Epithelial cell of esophagus (primary cell): ENCODE data around the gene R3HDM2.

Experiments
- DNase-seq: peaks from one replicate; pipeline ENCODE4 v3.0.0; 2010; ENCODE audit warnings: low read depth
- H3K4me3 ChIP-seq: 2 replicates; pipeline ENCODE4 v1.5.1; 2011; ENCODE audit warnings: mild to moderate bottlenecking, low read length, control low read depth
- TF ChIP-seq, protein P1 (sequence below): IDR thresholded peaks from 2 replicates; pipeline ENCODE4 v1.5.1; 2011; ENCODE audit warnings: low read depth, mild to moderate bottlenecking, low read length, control low read depth, inconsistent platforms; ENCODE audit not compliant: insufficient read depth; ENCODE audit errors: missing control alignments

Gene R3HDM2

GRCh38 chr12:57332646-57333312, 98.1 kb downstream of the R3HDM2 start:
- DNase-seq = peak; percentile 50
- TF ChIP-seq, protein P1, sequence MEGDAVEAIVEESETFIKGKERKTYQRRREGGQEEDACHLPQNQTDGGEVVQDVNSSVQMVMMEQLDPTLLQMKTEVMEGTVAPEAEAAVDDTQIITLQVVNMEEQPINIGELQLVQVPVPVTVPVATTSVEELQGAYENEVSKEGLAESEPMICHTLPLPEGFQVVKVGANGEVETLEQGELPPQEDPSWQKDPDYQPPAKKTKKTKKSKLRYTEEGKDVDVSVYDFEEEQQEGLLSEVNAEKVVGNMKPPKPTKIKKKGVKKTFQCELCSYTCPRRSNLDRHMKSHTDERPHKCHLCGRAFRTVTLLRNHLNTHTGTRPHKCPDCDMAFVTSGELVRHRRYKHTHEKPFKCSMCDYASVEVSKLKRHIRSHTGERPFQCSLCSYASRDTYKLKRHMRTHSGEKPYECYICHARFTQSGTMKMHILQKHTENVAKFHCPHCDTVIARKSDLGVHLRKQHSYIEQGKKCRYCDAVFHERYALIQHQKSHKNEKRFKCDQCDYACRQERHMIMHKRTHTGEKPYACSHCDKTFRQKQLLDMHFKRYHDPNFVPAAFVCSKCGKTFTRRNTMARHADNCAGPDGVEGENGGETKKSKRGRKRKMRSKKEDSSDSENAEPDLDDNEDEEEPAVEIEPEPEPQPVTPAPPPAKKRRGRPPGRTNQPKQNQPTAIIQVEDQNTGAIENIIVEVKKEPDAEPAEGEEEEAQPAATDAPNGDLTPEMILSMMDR = no peak

GRCh38 chr12:57330992-57331391, 99.9 kb downstream of the R3HDM2 start:
- TF ChIP-seq, protein P1 = no peak
- H3K4me3 ChIP-seq = no peak overlapping the region
- DNase-seq = no peak

More at GRCh38 chr12:57332646-57333312, 98.1 kb downstream of the R3HDM2 start:
- no peak overlapping the region for H3K4me3 ChIP-seq

DNA sequence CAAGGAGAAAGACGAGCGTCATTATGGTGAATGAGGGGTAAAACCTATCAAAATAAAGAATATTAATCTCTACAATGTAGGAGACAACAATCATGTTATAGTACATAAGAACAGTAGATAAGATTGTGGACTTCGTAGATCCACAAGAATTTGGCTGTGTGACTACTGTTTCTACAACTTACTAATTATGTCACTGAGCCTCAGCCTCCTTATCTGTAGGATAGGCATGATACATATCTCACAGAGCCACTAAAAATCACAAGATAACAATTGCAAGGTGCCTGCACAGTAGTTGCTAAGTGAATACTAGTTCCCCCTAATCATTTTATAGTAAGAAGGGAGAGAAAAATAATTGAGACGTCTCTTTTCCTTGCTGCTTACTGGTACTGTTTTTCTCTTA, 101.6 kb downstream of the R3HDM2 start:
- no peak overlapping the region for H3K4me3 ChIP-seq
- TF ChIP-seq, protein P1 = no peak
- no peak for DNase-seq

DNA sequence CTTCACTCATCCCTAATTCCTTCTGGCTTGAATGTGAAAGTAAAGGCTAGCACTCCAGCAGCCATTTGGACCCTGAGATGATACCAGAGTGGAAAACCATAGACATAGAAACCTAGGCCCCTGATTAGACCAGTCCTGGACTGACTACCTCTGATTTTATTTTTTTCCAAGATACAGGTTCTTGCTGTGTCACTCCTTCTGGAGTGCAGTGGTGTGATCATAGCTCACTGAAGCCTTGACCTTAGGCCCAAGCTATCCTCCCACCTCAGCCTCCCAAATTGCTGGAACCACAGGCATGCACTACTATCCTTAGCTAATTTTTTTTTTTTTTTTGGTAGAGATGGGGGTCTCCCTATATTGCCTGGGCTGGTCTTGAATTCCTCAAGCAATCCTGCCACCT, 105.4 kb downstream of the R3HDM2 start:
- H3K4me3 ChIP-seq = no peak overlapping the region
- no peak for DNase-seq
- TF ChIP-seq, protein P1 = no peak

DNA sequence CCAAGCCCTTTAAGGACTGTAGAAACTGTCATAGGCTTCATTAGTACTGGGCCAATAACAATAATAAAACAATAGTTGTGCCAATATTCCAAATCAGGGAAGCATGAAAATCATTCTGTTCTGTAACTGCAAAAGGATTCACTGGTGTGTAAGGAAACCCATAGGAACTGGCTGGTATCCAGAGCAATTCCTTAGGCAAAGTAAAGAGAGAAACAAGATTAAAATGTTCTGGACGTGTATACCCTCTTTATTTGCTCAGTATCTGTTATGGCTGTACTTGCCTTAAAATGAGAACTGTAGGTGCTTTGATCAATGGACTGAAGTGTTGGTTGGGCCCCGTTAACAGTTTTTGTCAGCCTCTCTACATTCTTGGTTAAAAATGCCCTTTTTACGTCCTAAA, 107.4 kb downstream of the R3HDM2 start:
- TF ChIP-seq, protein P1 = no peak
- no peak overlapping the region for H3K4me3 ChIP-seq
- no peak for DNase-seq

GRCh38 chr12:57320639-57321038, 110.2 kb downstream of the R3HDM2 start:
- TF ChIP-seq, protein P1 = no peak
- DNase-seq = no peak
- H3K4me3 ChIP-seq = no peak overlapping the region

DNA sequence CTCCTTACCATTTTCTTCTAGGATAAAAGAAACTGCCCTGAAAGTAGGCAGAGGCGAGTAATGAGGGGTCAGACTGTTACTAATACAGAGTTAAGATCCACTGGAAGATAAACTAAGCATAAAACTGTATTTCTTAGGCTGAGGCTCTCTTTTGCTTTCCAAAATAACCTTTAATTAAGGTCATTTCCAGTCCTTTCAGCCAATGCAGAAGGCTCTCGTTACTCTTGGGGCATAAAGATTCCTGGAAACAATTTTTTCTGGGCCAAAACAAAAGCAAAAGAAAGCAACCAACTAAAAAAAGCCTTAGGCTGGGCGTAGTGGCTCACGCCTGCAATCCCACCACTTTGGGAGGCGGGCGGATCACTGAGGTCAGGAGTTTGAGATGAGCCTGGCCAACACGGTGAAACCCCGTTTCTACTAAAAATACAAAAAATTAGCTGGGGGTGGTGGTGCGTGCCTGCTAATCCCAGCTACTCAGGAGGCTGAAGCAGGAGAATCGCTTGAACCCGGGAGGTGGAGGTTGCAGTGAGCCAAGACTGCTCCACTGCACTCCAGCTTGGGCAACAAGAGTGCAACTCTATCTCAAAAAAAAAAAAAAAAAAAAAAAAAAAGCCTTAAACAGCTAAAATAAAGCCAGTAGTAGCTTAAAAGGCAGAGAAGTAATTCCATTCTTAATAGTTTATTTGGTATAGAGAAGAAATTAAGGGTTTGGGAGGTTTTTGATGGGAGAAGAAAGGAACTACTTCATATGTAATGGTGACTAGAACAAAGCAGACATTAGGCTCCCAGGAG, 111.0 kb downstream of the R3HDM2 start:
- TF ChIP-seq, protein P1 = no peak
- no peak overlapping the region for H3K4me3 ChIP-seq
- no peak for DNase-seq
